ENCODE results near the gene IL19.

GRCh38 chr1:206727981-206728696 lies 42.4 kb upstream of the IL19 start:
- TF ChIP-seq SMC3 (IDR thresholded peaks at IDR 0.05; ENCODE audit: low read depth, low read length) (no peak), CTCF (IDR thresholded peaks at IDR 0.05) (no peak), FOXJ3 (CRISPR knock-in tag; IDR thresholded peaks at IDR 0.05) (no peak), POLR2AphosphoS5 (IDR thresholded peaks at IDR 0.05; ENCODE audit: low read depth, low read length) (no peak), MEF2A (IDR thresholded peaks at IDR 0.05; ENCODE audit: borderline replicate concordance, low read depth) (no peak), RFX5 (IDR thresholded peaks at IDR 0.05; ENCODE audit: low read length) (no peak), REST (IDR thresholded peaks at IDR 0.05; ENCODE audit: low read depth, low read length) (no peak), MXI1 (IDR thresholded peaks at IDR 0.05; ENCODE audit: low read depth, low read length) (no peak), EP300 (IDR thresholded peaks at IDR 0.05; ENCODE audit: borderline replicate concordance in 1 of 2, low read depth in 1 of 2, low read length in 1 of 2) (no peak), GABPA (IDR thresholded peaks at IDR 0.05; ENCODE audit: low read depth) (no peak), EZH2phosphoT487 (IDR thresholded peaks at IDR 0.05; ENCODE audit: borderline replicate concordance, low read depth) (no peak), MAX (IDR thresholded peaks at IDR 0.05; ENCODE audit: low read depth) (no peak), TAF1 (IDR thresholded peaks at IDR 0.05; ENCODE audit: borderline replicate concordance, low read depth, low read length) (no peak), RCOR1 (IDR thresholded peaks at IDR 0.05; ENCODE audit: low read length) (no peak)
